GM19240 (cell line): ENCODE results near the gene SOCS6.
"Not testable (repeated sequence)": the region's sequence is repeated elsewhere in the genome, so short reads cannot be mapped to it uniquely, and the experiment has no call there.

Experiments used
- DNase-seq: peaks from one replicate; pipeline ENCODE4 v3.0.0; 2011; ENCODE audit warnings: low spot score; ENCODE audit not compliant: insufficient read length

The SOCS6 gene

GRCh38 chr18:70358105-70358406 is 69.2 kb downstream of the SOCS6 start:
- DNase-seq = not testable (repeated sequence)

GRCh38 chr18:70359071-70359470 is 70.2 kb downstream of the SOCS6 start:
- no peak for DNase-seq

GRCh38 chr18:70362258-70362657 is 73.4 kb downstream of the SOCS6 start:
- DNase-seq = no peak

GRCh38 chr18:70363861-70364260 is 75.0 kb downstream of the SOCS6 start:
- no peak for DNase-seq

- DNase-seq = no peak
Observed at GRCh38 chr18:70365361-70365760, 76.5 kb downstream of the SOCS6 start.

GRCh38 chr18:70366174-70366573 is 77.3 kb downstream of the SOCS6 start:
- DNase-seq = no peak

GRCh38 chr18:70366670-70367069 is 77.8 kb downstream of the SOCS6 start:
- no peak for DNase-seq

GRCh38 chr18:70367344-70367743 is 78.5 kb downstream of the SOCS6 start:
- not testable (repeated sequence) for DNase-seq

- no peak for DNase-seq
Observed at GRCh38 chr18:70368903-70369302, 80.1 kb downstream of the SOCS6 start.

GRCh38 chr18:70370762-70371733 is 82.2 kb downstream of the SOCS6 start:
- no peak for DNase-seq

- no peak for DNase-seq
Observed at GRCh38 chr18:70371908-70372307, 83.1 kb downstream of the SOCS6 start.

GRCh38 chr18:70372450-70373041 is 83.7 kb downstream of the SOCS6 start:
- no peak for DNase-seq

- DNase-seq = no peak
Observed at GRCh38 chr18:70373042-70373519, 84.2 kb downstream of the SOCS6 start.

GRCh38 chr18:70374154-70374553 is 85.3 kb downstream of the SOCS6 start:
- DNase-seq = no peak

GRCh38 chr18:70376137-70376913 is 87.5 kb downstream of the SOCS6 start:
- no peak for DNase-seq

GRCh38 chr18:70376914-70377258 is 88.0 kb downstream of the SOCS6 start:
- no peak for DNase-seq

- no peak for DNase-seq
Observed at GRCh38 chr18:70377317-70377799, 88.5 kb downstream of the SOCS6 start.

GRCh38 chr18:70377857-70378701 is 89.2 kb downstream of the SOCS6 start:
- no peak for DNase-seq
